HL-60 (cell line): ENCODE data around the gene MZB1.
"Not testable (repeated sequence)": the region's sequence is repeated elsewhere in the genome, so short reads cannot be mapped to it uniquely, and the experiment has no call there.

Experiments used
- DNase-seq, 2 experiments: peaks; one replicate each; pipeline ENCODE4 v3.0.0-alpha.2; 2010 to 2020; ENCODE audit warnings: low read depth in 1 of 2, low spot score in 1 of 2
- H3K27ac ChIP-seq: fragments of 250-450 bp; sonication (Bioruptor Pico); replicated peaks from 2 replicates; pipeline ENCODE4 v1.5.1; 2020; ENCODE audit warnings: mild to moderate bottlenecking, moderate library complexity
- H3K27me3 ChIP-seq: fragments of 250-450 bp; sonication (Bioruptor Pico); 2 replicates; pipeline ENCODE4 v1.5.1; 2021; ENCODE audit warnings: mild to moderate bottlenecking, moderate library complexity; ENCODE audit not compliant: insufficient read depth, poor library complexity, severe bottlenecking
- H3K4me3 ChIP-seq: replicated peaks from 2 replicates; pipeline ENCODE4 v1.5.1; 2011; ENCODE audit warnings: mild to moderate bottlenecking, control low read depth, low read length; ENCODE audit not compliant: insufficient read depth
- GABPA ChIP-seq: IDR thresholded peaks from 2 replicates; pipeline ENCODE4 v1.6.1; 2012; ENCODE audit warnings: low read depth
- POLR2AphosphoS5 ChIP-seq: IDR thresholded peaks from 2 replicates; pipeline ENCODE4 v1.6.1; 2012; ENCODE audit warnings: low read depth
- SPI1 ChIP-seq: IDR thresholded peaks from 2 replicates; pipeline ENCODE4 v1.6.1; 2012; ENCODE audit warnings: low read depth, mild to moderate bottlenecking, borderline replicate concordance
- TF ChIP-seq, protein P1 (sequence below): IDR thresholded peaks from one replicate; pipeline ENCODE4 v1.5.1; 2011; ENCODE audit warnings: low read length, control low read depth, inconsistent platforms; ENCODE audit not compliant: insufficient read depth
- TF ChIP-seq, protein P2 (sequence below): IDR thresholded peaks from 2 replicates; pipeline ENCODE4 v1.6.1; 2012; ENCODE audit warnings: low read depth; ENCODE audit not compliant: insufficient replicate concordance

The MZB1 gene

DNA sequence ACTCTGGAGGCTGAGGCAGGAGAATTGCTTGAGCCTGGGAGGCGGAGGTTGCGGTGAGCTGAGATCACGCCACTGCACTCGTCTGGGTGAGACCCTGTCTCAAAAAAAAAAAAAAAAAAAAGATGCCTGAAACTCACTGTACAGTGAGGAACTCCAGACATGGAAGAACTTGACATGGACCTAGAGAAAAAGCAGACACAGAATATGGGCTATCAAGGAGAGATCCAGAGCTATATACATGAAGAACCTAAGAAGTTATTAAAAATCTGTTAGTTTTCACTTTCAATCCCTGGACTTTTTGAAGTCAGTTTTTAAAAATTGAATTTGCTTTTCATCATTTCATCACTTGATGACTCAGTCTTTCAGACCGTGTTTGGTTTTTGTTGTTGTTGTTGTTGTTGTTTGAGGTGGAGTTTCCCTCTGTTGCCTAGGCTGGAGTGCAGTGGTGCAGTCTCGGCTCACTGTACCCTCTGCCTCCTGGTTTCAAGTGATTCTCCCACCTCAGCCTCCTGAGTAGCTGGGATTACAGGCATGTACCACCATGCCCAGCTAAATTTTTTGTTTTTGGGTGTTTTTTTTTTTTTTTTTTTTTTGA lies 27.8 kb downstream of the MZB1 start:
- DNase-seq = no peak
- no peaks in the 10 kb centered on the region for H3K27me3 ChIP-seq
- TF ChIP-seq SPI1 (no peak), GABPA (no peak), POLR2AphosphoS5 (no peak)
- TF ChIP-seq, protein P1, sequence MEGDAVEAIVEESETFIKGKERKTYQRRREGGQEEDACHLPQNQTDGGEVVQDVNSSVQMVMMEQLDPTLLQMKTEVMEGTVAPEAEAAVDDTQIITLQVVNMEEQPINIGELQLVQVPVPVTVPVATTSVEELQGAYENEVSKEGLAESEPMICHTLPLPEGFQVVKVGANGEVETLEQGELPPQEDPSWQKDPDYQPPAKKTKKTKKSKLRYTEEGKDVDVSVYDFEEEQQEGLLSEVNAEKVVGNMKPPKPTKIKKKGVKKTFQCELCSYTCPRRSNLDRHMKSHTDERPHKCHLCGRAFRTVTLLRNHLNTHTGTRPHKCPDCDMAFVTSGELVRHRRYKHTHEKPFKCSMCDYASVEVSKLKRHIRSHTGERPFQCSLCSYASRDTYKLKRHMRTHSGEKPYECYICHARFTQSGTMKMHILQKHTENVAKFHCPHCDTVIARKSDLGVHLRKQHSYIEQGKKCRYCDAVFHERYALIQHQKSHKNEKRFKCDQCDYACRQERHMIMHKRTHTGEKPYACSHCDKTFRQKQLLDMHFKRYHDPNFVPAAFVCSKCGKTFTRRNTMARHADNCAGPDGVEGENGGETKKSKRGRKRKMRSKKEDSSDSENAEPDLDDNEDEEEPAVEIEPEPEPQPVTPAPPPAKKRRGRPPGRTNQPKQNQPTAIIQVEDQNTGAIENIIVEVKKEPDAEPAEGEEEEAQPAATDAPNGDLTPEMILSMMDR = no peak
- TF ChIP-seq, protein P2, sequence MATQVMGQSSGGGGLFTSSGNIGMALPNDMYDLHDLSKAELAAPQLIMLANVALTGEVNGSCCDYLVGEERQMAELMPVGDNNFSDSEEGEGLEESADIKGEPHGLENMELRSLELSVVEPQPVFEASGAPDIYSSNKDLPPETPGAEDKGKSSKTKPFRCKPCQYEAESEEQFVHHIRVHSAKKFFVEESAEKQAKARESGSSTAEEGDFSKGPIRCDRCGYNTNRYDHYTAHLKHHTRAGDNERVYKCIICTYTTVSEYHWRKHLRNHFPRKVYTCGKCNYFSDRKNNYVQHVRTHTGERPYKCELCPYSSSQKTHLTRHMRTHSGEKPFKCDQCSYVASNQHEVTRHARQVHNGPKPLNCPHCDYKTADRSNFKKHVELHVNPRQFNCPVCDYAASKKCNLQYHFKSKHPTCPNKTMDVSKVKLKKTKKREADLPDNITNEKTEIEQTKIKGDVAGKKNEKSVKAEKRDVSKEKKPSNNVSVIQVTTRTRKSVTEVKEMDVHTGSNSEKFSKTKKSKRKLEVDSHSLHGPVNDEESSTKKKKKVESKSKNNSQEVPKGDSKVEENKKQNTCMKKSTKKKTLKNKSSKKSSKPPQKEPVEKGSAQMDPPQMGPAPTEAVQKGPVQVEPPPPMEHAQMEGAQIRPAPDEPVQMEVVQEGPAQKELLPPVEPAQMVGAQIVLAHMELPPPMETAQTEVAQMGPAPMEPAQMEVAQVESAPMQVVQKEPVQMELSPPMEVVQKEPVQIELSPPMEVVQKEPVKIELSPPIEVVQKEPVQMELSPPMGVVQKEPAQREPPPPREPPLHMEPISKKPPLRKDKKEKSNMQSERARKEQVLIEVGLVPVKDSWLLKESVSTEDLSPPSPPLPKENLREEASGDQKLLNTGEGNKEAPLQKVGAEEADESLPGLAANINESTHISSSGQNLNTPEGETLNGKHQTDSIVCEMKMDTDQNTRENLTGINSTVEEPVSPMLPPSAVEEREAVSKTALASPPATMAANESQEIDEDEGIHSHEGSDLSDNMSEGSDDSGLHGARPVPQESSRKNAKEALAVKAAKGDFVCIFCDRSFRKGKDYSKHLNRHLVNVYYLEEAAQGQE = no peak
- H3K4me3 ChIP-seq = no peak overlapping the region
- H3K27ac ChIP-seq = no peak overlapping the region

DNA sequence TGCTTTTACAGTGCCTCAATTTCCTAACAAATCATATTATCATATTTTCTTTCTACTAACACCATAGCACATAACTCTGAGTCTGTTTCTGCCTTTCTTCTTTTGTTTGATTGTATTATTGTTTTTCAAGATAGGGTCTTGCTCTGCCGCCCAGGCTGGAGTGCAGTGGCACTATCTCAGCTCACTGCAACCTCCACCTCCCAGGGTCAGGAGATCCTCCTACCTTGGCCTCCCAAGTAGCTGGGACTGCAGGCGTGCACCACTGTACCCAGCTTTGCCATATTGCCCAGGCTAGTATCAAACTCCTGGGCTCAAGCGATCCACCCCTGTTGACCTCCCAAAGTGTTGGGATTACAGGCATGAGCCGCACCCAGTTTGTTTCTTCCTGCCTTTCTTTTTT lies 29.3 kb downstream of the MZB1 start:
- TF ChIP-seq, protein P1 = no peak
- TF ChIP-seq GABPA (no peak), POLR2AphosphoS5 (no peak), SPI1 (no peak)
- TF ChIP-seq, protein P2 = no peak

DNA sequence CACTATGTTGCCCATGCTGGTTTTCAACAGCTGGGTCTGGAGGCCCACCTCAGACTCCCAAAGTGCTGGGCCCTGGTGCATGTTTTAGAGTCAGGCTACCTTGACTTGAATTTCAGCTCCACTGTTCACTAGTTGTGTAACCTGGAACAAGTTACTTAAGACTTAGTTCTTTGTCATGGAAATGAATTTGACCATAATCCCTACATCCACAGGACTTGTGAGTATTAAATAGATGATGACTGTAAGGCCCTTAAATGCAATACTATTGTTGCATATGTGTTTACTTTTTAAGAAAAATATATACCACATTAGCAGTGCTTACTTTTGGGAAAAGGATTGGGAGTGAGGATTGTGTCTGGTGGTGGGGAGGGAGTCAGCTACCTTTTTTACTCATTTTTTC lies 31.6 kb downstream of the MZB1 start:
- no peak overlapping the region for H3K4me3 ChIP-seq

More for the DNA sequence above, 29.3 kb downstream of the MZB1 start:
- no peak overlapping the region for H3K4me3 ChIP-seq
- no peak for DNase-seq
- H3K27me3 ChIP-seq = no peaks in the 10 kb centered on the region
- H3K27ac ChIP-seq = no peak overlapping the region

DNA sequence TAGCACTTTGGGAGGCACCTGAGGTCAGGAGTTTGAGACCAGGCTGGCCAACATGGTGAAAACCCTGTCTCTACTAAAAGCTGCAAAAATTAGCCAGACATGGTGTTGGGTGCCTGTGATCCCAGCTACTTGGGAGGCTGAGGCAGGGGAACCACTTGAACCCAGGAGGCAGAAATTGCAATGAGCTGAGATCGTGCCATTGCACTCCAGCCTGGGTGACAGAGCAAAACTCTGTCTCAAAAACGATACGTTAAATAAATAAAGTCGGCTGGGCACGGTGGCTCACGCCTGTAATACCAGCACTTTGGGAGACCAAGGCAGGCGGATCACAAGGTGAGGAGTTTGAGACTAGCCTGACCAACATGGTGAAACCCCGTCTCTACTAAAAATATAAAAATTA lies 33.8 kb downstream of the MZB1 start:
- H3K4me3 ChIP-seq, H3K27me3 ChIP-seq, DNase-seq, H3K27ac ChIP-seq: not testable (repeated sequence)

More for the DNA sequence above, 31.6 kb downstream of the MZB1 start:
- no peak for DNase-seq
- Histone ChIP-seq H3K27ac (no peak overlapping the region), H3K27me3 (no peaks in the 10 kb centered on the region)
- TF ChIP-seq, protein P2 = no peak
- no peak for TF ChIP-seq POLR2AphosphoS5
- TF ChIP-seq, protein P1 = no peak
